Measurements from ENCODE around the gene DSCAM.

Gene DSCAM

GRCh38 chr21:40753756-40754155 lies 93.2 kb downstream of the DSCAM start:
- Histone ChIP-seq H3K36me3 (ENCODE audit: control insufficient read depth in 2 of 2, insufficient read depth in 2 of 2, low read length in 2 of 2) (no peaks in the 10 kb centered on the region), H3K27ac (ENCODE audit: low read length) (no peak overlapping the region), H3K4me1 (ENCODE audit: control insufficient read depth, insufficient read depth, low read length) (no peaks in the 10 kb centered on the region), H3K4me3 (ENCODE audit: low read length in 2 of 2) (no peak overlapping the region), H3K27me3 (ENCODE audit: control insufficient read depth in 1 of 2, insufficient read depth in 2 of 2, low read length in 2 of 2) (peaks cover 0 to 2% of the 10 kb centered on the region in 2 donors), H3K9me3 (ENCODE audit: control insufficient read depth in 2 of 2, low read length in 2 of 2) (no peaks in the 10 kb centered on the region), H3K9ac (ENCODE audit: low read length in 2 of 2) (no peak overlapping the region)

GRCh38 chr21:40752125-40752524 lies 94.8 kb downstream of the DSCAM start:
- H3K4me1 ChIP-seq (ENCODE audit: control insufficient read depth, insufficient read depth, low read length) = no peaks in the 10 kb centered on the region
- no peak overlapping the region for H3K27ac ChIP-seq (ENCODE audit: low read length)
- H3K9ac ChIP-seq (ENCODE audit: low read length in 2 of 2) = no peak overlapping the region
- H3K9me3 ChIP-seq (ENCODE audit: control insufficient read depth in 2 of 2, low read length in 2 of 2) = no peaks in the 10 kb centered on the region
- H3K36me3 ChIP-seq (ENCODE audit: control insufficient read depth in 2 of 2, insufficient read depth in 2 of 2, low read length in 2 of 2) = no peaks in the 10 kb centered on the region
- H3K4me3 ChIP-seq (ENCODE audit: low read length in 2 of 2) = no peak overlapping the region
- H3K27me3 ChIP-seq (ENCODE audit: control insufficient read depth in 1 of 2, insufficient read depth in 2 of 2, low read length in 2 of 2) = peaks cover 0 to 2% of the 10 kb centered on the region in 2 donors

GRCh38 chr21:40751221-40751620 lies 95.7 kb downstream of the DSCAM start:
- Histone ChIP-seq H3K9me3 (ENCODE audit: control insufficient read depth in 2 of 2, low read length in 2 of 2) (no peaks in the 10 kb centered on the region), H3K36me3 (ENCODE audit: control insufficient read depth in 2 of 2, insufficient read depth in 2 of 2, low read length in 2 of 2) (no peaks in the 10 kb centered on the region), H3K4me1 (ENCODE audit: control insufficient read depth, insufficient read depth, low read length) (no peaks in the 10 kb centered on the region), H3K4me3 (ENCODE audit: low read length in 2 of 2) (no peak overlapping the region), H3K27ac (ENCODE audit: low read length) (no peak overlapping the region), H3K27me3 (ENCODE audit: control insufficient read depth in 1 of 2, insufficient read depth in 2 of 2, low read length in 2 of 2) (peaks cover 0 to 2% of the 10 kb centered on the region in 2 donors), H3K9ac (ENCODE audit: low read length in 2 of 2) (no peak overlapping the region)

- Histone ChIP-seq H3K4me1 (ENCODE audit: control insufficient read depth, insufficient read depth, low read length) (no peaks in the 10 kb centered on the region), H3K36me3 (ENCODE audit: control insufficient read depth in 2 of 2, insufficient read depth in 2 of 2, low read length in 2 of 2) (no peaks in the 10 kb centered on the region), H3K27ac (ENCODE audit: low read length) (no peak overlapping the region), H3K4me3 (ENCODE audit: low read length in 2 of 2) (no peak overlapping the region), H3K27me3 (ENCODE audit: control insufficient read depth in 1 of 2, insufficient read depth in 2 of 2, low read length in 2 of 2) (no peaks in the 10 kb centered on the region), H3K9me3 (ENCODE audit: control insufficient read depth in 2 of 2, low read length in 2 of 2) (no peaks in the 10 kb centered on the region), H3K9ac (ENCODE audit: low read length in 2 of 2) (no peak overlapping the region)
Measured at GRCh38 chr21:40736145-40736544, 110.8 kb downstream of the DSCAM start.

DNA sequence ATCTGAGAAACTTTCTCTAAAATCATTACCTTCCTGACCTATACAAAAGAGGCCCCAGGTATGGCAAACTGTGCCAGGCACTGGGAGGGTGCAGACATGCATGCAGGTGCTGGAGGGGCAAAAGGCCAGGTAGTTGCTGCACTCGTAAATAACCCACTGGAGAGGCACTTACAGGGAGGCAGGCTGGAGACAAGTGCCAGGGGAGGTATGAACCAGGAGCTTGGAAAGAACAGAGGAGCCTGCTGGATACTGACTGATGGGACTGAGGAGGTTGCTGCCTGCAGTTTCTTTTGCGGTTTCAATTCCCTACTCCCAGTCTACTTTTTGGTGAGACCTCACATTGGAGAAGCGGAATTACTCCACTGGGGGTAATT lies 113.9 kb downstream of the DSCAM start:
- H3K4me3 ChIP-seq (ENCODE audit: low read length in 2 of 2) = no peak overlapping the region
- no peaks in the 10 kb centered on the region for H3K27me3 ChIP-seq (ENCODE audit: control insufficient read depth in 1 of 2, insufficient read depth in 2 of 2, low read length in 2 of 2)
- no peaks in the 10 kb centered on the region for H3K4me1 ChIP-seq (ENCODE audit: control insufficient read depth, insufficient read depth, low read length)
- no peak overlapping the region for H3K27ac ChIP-seq (ENCODE audit: low read length)
- no peaks in the 10 kb centered on the region for H3K36me3 ChIP-seq (ENCODE audit: control insufficient read depth in 2 of 2, insufficient read depth in 2 of 2, low read length in 2 of 2)
- no peaks in the 10 kb centered on the region for H3K9me3 ChIP-seq (ENCODE audit: control insufficient read depth in 2 of 2, low read length in 2 of 2)
- H3K9ac ChIP-seq (ENCODE audit: low read length in 2 of 2) = no peak overlapping the region

GRCh38 chr21:40732253-40733023 lies 114.5 kb downstream of the DSCAM start:
- H3K27me3 ChIP-seq (ENCODE audit: control insufficient read depth in 1 of 2, insufficient read depth in 2 of 2, low read length in 2 of 2) = no peaks in the 10 kb centered on the region
- H3K4me1 ChIP-seq (ENCODE audit: control insufficient read depth, insufficient read depth, low read length) = no peaks in the 10 kb centered on the region
- no peak overlapping the region for H3K9ac ChIP-seq (ENCODE audit: low read length in 2 of 2)
- no peak overlapping the region for H3K27ac ChIP-seq (ENCODE audit: low read length)
- H3K9me3 ChIP-seq (ENCODE audit: control insufficient read depth in 2 of 2, low read length in 2 of 2) = no peaks in the 10 kb centered on the region
- no peaks in the 10 kb centered on the region for H3K36me3 ChIP-seq (ENCODE audit: control insufficient read depth in 2 of 2, insufficient read depth in 2 of 2, low read length in 2 of 2)
- H3K4me3 ChIP-seq (ENCODE audit: low read length in 2 of 2) = no peak overlapping the region

- no peaks in the 10 kb centered on the region for H3K4me1 ChIP-seq (ENCODE audit: control insufficient read depth, insufficient read depth, low read length)
- no peaks in the 10 kb centered on the region for H3K27me3 ChIP-seq (ENCODE audit: control insufficient read depth in 1 of 2, insufficient read depth in 2 of 2, low read length in 2 of 2)
- H3K27ac ChIP-seq (ENCODE audit: low read length) = no peak overlapping the region
- H3K4me3 ChIP-seq (ENCODE audit: low read length in 2 of 2) = no peak overlapping the region
- no peak overlapping the region for H3K9ac ChIP-seq (ENCODE audit: low read length in 2 of 2)
- H3K36me3 ChIP-seq (ENCODE audit: control insufficient read depth in 2 of 2, insufficient read depth in 2 of 2, low read length in 2 of 2) = no peaks in the 10 kb centered on the region
- no peaks in the 10 kb centered on the region for H3K9me3 ChIP-seq (ENCODE audit: control insufficient read depth in 2 of 2, low read length in 2 of 2)
Measured at GRCh38 chr21:40731206-40731605, 115.8 kb downstream of the DSCAM start.

GRCh38 chr21:40730426-40730800 lies 116.5 kb downstream of the DSCAM start:
- Histone ChIP-seq H3K27me3 (ENCODE audit: control insufficient read depth in 1 of 2, insufficient read depth in 2 of 2, low read length in 2 of 2) (no peaks in the 10 kb centered on the region), H3K27ac (ENCODE audit: low read length) (no peak overlapping the region), H3K4me1 (ENCODE audit: control insufficient read depth, insufficient read depth, low read length) (no peaks in the 10 kb centered on the region), H3K4me3 (ENCODE audit: low read length in 2 of 2) (no peak overlapping the region), H3K36me3 (ENCODE audit: control insufficient read depth in 2 of 2, insufficient read depth in 2 of 2, low read length in 2 of 2) (no peaks in the 10 kb centered on the region), H3K9me3 (ENCODE audit: control insufficient read depth in 2 of 2, low read length in 2 of 2) (no peaks in the 10 kb centered on the region), H3K9ac (ENCODE audit: low read length in 2 of 2) (no peak overlapping the region)

DNA sequence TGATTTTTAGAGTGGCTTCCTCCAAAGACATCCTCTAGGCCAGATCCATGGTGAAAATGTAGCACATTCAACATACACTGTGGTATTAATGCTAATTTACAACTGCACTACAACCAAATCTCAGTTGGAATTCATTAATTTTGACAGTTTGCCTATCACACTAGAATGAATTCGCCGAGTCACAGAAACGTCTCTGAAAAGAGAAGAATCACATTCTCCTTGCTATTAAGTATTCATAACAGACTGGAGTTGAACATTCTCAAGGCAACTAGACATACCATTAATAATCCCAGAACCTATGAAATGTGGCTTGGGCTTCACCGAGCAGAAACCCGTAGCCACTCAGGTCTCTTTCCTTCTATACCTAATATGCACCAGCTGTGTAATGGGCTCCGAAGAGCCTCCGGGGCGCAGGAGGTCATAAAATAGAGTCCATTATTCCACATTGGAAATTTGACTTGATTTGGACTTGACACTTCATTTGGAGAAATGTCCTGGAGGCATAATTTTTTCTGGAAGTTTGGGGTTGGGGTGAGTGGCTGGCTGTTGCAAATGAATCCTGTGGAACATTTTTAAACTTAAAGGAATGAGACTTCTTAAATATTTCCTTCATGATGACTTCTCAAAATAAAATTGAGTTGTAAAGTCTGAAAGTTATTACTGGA lies 117.1 kb downstream of the DSCAM start:
- Histone ChIP-seq H3K4me3 (ENCODE audit: low read length in 2 of 2) (no peak overlapping the region), H3K9ac (ENCODE audit: low read length in 2 of 2) (no peak overlapping the region), H3K36me3 (ENCODE audit: control insufficient read depth in 2 of 2, insufficient read depth in 2 of 2, low read length in 2 of 2) (no peaks in the 10 kb centered on the region), H3K27me3 (ENCODE audit: control insufficient read depth in 1 of 2, insufficient read depth in 2 of 2, low read length in 2 of 2) (no peaks in the 10 kb centered on the region), H3K27ac (ENCODE audit: low read length) (no peak overlapping the region), H3K4me1 (ENCODE audit: control insufficient read depth, insufficient read depth, low read length) (no peaks in the 10 kb centered on the region), H3K9me3 (ENCODE audit: control insufficient read depth in 2 of 2, low read length in 2 of 2) (no peaks in the 10 kb centered on the region)

GRCh38 chr21:40723966-40724365 lies 123.0 kb downstream of the DSCAM start:
- no peak overlapping the region for H3K4me3 ChIP-seq (ENCODE audit: low read length in 2 of 2)
- no peak overlapping the region for H3K9ac ChIP-seq (ENCODE audit: low read length in 2 of 2)
- H3K36me3 ChIP-seq (ENCODE audit: control insufficient read depth in 2 of 2, insufficient read depth in 2 of 2, low read length in 2 of 2) = no peaks in the 10 kb centered on the region
- no peaks in the 10 kb centered on the region for H3K9me3 ChIP-seq (ENCODE audit: control insufficient read depth in 2 of 2, low read length in 2 of 2)
- H3K27me3 ChIP-seq (ENCODE audit: control insufficient read depth in 1 of 2, insufficient read depth in 2 of 2, low read length in 2 of 2) = no peaks in the 10 kb centered on the region
- H3K27ac ChIP-seq (ENCODE audit: low read length) = no peak overlapping the region
- no peaks in the 10 kb centered on the region for H3K4me1 ChIP-seq (ENCODE audit: control insufficient read depth, insufficient read depth, low read length)

GRCh38 chr21:40723317-40723716 lies 123.6 kb downstream of the DSCAM start:
- H3K4me1 ChIP-seq (ENCODE audit: control insufficient read depth, insufficient read depth, low read length) = no peaks in the 10 kb centered on the region
- no peak overlapping the region for H3K4me3 ChIP-seq (ENCODE audit: low read length in 2 of 2)
- no peaks in the 10 kb centered on the region for H3K36me3 ChIP-seq (ENCODE audit: control insufficient read depth in 2 of 2, insufficient read depth in 2 of 2, low read length in 2 of 2)
- no peak overlapping the region for H3K27ac ChIP-seq (ENCODE audit: low read length)
- no peaks in the 10 kb centered on the region for H3K9me3 ChIP-seq (ENCODE audit: control insufficient read depth in 2 of 2, low read length in 2 of 2)
- no peaks in the 10 kb centered on the region for H3K27me3 ChIP-seq (ENCODE audit: control insufficient read depth in 1 of 2, insufficient read depth in 2 of 2, low read length in 2 of 2)
- H3K9ac ChIP-seq (ENCODE audit: low read length in 2 of 2) = no peak overlapping the region
